ENCODE results near the gene BAIAP2.

The BAIAP2 gene

GRCh38 chr17:81115749-81116464 is 81.0 kb downstream of the BAIAP2 start:
- Histone ChIP-seq H3K36me3 (ENCODE audit: control insufficient read depth, insufficient read depth, low read length) (no peaks in the 10 kb centered on the region), H3K4me3 (ENCODE audit: low read length) (no peak overlapping the region), H3K27me3 (ENCODE audit: control insufficient read depth, insufficient read depth, low read length) (peaks cover 7% of the 10 kb centered on the region), H3K9ac (ENCODE audit: low read length) (no peak overlapping the region), H3K27ac (ENCODE audit: low read depth, low read length) (no peak overlapping the region), H3K4me1 (ENCODE audit: control insufficient read depth, insufficient read depth, low read length) (peaks cover 3% of the 10 kb centered on the region)

DNA sequence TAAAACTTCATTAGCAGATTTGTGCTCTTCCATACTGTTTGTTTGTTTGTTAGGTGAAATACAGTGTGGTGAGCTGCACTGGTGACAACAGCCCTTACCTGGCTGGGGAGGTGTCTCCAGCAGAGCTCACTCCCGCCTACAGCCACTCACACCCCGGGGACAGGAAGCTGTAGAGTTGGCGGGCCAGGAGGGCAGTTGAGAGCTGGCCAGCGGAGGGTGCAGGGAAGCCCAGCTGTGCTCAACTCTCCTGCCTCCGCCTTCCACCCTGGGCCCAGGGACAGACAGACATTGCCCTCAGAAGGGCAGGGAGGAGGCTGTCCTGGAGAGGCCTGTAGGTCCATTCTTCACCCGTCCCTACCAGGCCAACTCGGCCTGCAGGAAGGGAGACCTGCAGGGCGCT is 81.8 kb downstream of the BAIAP2 start:
- Histone ChIP-seq H3K36me3 (ENCODE audit: control insufficient read depth, insufficient read depth, low read length) (no peaks in the 10 kb centered on the region), H3K27ac (ENCODE audit: low read depth, low read length) (no peak overlapping the region), H3K4me3 (ENCODE audit: low read length) (no peak overlapping the region), H3K27me3 (ENCODE audit: control insufficient read depth, insufficient read depth, low read length) (peaks cover 7% of the 10 kb centered on the region), H3K4me1 (ENCODE audit: control insufficient read depth, insufficient read depth, low read length) (peaks cover 3% of the 10 kb centered on the region), H3K9ac (ENCODE audit: low read length) (no peak overlapping the region)

GRCh38 chr17:81117672-81118198 is 82.8 kb downstream of the BAIAP2 start:
- H3K27ac ChIP-seq (ENCODE audit: low read depth, low read length): no peak overlapping the region
- peaks cover 7% of the 10 kb centered on the region for H3K27me3 ChIP-seq (ENCODE audit: control insufficient read depth, insufficient read depth, low read length)
- no peaks in the 10 kb centered on the region for H3K36me3 ChIP-seq (ENCODE audit: control insufficient read depth, insufficient read depth, low read length)
- H3K4me3 ChIP-seq (ENCODE audit: low read length): no peak overlapping the region
- H3K9ac ChIP-seq (ENCODE audit: low read length): no peak overlapping the region
- H3K4me1 ChIP-seq (ENCODE audit: control insufficient read depth, insufficient read depth, low read length): peaks cover 3% of the 10 kb centered on the region

- H3K4me3 ChIP-seq (ENCODE audit: low read length): no peak overlapping the region
Observed at GRCh38 chr17:81118308-81119221, 83.6 kb downstream of the BAIAP2 start.

GRCh38 chr17:81119223-81120148 is 84.5 kb downstream of the BAIAP2 start:
- Histone ChIP-seq H3K27me3 (ENCODE audit: control insufficient read depth, insufficient read depth, low read length) (peaks cover 7% of the 10 kb centered on the region), H3K36me3 (ENCODE audit: control insufficient read depth, insufficient read depth, low read length) (no peaks in the 10 kb centered on the region), H3K4me1 (ENCODE audit: control insufficient read depth, insufficient read depth, low read length) (peaks cover 3% of the 10 kb centered on the region), H3K27ac (ENCODE audit: low read depth, low read length) (no peak overlapping the region), H3K4me3 (ENCODE audit: low read length) (peak overlapping the region; percentile 17), H3K9ac (ENCODE audit: low read length) (no peak overlapping the region)

More at GRCh38 chr17:81118308-81119221, 83.6 kb downstream of the BAIAP2 start:
- Histone ChIP-seq H3K27ac (ENCODE audit: low read depth, low read length) (no peak overlapping the region), H3K4me1 (ENCODE audit: control insufficient read depth, insufficient read depth, low read length) (peaks cover 3% of the 10 kb centered on the region), H3K9ac (ENCODE audit: low read length) (no peak overlapping the region), H3K36me3 (ENCODE audit: control insufficient read depth, insufficient read depth, low read length) (no peaks in the 10 kb centered on the region), H3K27me3 (ENCODE audit: control insufficient read depth, insufficient read depth, low read length) (peaks cover 7% of the 10 kb centered on the region)

DNA sequence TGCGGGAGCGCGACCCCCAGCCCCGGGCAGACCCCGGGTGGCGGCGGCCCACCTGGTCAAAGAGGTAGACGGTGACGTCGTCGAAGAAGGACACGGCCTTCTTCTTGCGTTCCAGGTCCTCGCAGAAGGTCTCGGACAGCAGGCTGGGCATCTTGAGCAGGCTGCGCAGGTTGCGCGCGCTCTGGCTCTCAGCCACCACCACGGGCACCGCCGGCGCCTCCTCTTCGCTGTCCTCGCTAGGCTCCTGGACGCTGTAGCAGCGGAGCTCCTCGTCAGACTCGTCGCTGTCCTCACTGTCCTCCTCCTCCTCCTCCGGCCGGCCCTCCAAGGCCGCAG is 85.2 kb downstream of the BAIAP2 start:
- Histone ChIP-seq H3K36me3 (ENCODE audit: control insufficient read depth, insufficient read depth, low read length) (no peaks in the 10 kb centered on the region), H3K4me3 (ENCODE audit: low read length) (no peak overlapping the region), H3K27ac (ENCODE audit: low read depth, low read length) (no peak overlapping the region)

GRCh38 chr17:81120695-81121621 is 86.0 kb downstream of the BAIAP2 start:
- peaks cover 3% of the 10 kb centered on the region for H3K4me1 ChIP-seq (ENCODE audit: control insufficient read depth, insufficient read depth, low read length)
- H3K27ac ChIP-seq (ENCODE audit: low read depth, low read length): no peak overlapping the region
- peaks cover 7% of the 10 kb centered on the region for H3K27me3 ChIP-seq (ENCODE audit: control insufficient read depth, insufficient read depth, low read length)
- no peak overlapping the region for H3K4me3 ChIP-seq (ENCODE audit: low read length)
- H3K36me3 ChIP-seq (ENCODE audit: control insufficient read depth, insufficient read depth, low read length): no peaks in the 10 kb centered on the region
- H3K9ac ChIP-seq (ENCODE audit: low read length): no peak overlapping the region

More for the DNA sequence above, 85.2 kb downstream of the BAIAP2 start:
- Histone ChIP-seq H3K27me3 (ENCODE audit: control insufficient read depth, insufficient read depth, low read length) (peaks cover 7% of the 10 kb centered on the region), H3K4me1 (ENCODE audit: control insufficient read depth, insufficient read depth, low read length) (peaks cover 3% of the 10 kb centered on the region), H3K9ac (ENCODE audit: low read length) (no peak overlapping the region)

DNA sequence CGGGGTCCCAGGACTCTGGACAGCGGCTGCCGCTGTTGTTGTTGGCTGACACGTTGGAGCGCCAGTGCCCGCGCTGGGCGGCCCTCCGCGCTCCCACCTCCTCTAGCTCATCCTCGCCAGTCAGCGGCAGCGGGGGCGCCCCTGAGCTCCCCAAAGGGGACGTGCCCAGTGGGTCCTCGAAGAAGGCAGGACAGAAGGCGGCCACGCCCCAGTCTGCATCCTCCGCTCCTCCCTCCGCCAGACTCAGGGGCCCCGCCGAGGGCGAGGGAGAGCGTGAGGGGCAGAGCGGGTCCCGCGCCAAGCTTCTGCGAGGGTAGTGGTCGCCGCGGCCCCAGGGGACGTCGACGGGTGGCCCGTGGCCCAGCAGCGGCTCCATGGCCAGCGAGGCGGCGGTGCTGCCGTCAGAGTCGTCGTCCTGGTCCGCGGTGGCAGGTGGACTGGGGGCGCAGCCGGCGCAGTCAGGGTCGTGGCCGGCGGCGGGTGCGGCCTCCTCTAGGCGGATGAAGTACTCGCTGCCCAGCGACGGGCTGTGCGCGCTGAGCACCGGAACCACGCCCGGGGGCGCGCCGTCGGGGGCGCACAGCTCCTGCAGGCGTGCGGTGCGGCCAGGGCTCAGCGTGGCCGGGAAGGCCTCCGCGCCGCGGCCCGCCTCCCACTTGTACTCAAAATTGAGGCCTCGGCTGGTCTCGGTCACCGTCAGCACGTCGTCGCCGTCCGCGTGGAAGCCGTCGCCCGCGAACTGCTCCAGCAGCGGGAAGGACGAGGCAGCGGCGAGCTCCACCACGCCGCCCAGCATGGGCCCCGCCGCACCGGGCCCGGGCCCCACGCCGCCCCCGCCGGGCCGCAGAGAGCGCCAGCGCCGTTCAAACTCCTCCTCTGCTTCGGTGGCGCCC is 87.1 kb downstream of the BAIAP2 start:
- peaks cover 7% of the 10 kb centered on the region for H3K27me3 ChIP-seq (ENCODE audit: control insufficient read depth, insufficient read depth, low read length)
- H3K4me1 ChIP-seq (ENCODE audit: control insufficient read depth, insufficient read depth, low read length): peaks cover 3% of the 10 kb centered on the region
- no peaks in the 10 kb centered on the region for H3K36me3 ChIP-seq (ENCODE audit: control insufficient read depth, insufficient read depth, low read length)
- H3K9ac ChIP-seq (ENCODE audit: low read length): no peak overlapping the region
- H3K4me3 ChIP-seq (ENCODE audit: low read length): no peak overlapping the region
- H3K27ac ChIP-seq (ENCODE audit: low read depth, low read length): no peak overlapping the region

DNA sequence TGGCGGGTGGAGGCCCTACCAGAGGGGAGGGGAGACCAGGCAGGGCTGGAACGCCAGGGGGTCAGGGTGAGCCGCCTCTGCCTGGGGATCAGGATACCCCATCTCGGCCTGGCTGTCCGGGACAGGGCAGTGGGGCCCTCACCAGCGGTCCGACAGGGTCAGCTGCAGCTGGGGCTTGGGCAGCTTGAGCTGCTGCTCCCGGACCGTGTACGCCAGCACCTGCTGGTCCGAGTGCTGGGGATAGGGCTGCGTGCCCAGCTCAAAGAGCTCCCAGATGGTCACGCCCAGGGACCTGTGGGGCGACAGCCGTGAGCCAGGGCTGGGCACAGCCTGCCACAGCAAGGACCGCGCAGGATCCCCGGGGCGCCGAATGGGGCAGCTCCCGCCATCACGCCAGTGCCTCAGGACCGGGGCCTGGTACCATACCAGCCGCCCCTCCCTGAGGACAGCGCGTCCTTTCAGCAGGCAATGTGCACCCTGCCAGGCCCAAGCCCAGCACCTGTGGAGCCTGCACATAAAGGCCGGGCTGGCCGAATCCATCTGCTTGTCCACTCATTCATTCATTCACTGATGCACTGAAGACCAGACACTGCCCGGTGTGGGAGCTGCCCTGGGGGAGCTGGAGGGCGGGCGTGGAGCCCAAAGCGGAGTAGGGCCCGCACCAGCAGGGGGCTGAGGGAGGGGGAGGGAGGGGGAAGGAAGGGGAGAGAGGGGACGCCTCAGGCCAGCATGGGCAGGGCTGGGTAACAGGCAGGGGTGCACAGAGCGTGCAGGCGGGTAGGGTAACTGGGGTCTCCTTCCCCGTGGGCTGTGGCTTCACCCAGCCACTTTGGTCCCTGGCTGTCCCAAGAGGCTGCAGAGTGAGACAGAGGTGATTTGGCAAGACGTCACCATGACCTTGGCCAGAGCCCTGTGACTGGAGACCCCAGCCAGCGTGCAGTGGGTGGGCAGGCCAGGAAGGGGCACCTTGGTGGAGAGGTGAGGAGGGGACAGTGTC is 88.4 kb downstream of the BAIAP2 start:
- no peak overlapping the region for H3K27ac ChIP-seq (ENCODE audit: low read depth, low read length)
- H3K27me3 ChIP-seq (ENCODE audit: control insufficient read depth, insufficient read depth, low read length): peaks cover 6% of the 10 kb centered on the region
- H3K36me3 ChIP-seq (ENCODE audit: control insufficient read depth, insufficient read depth, low read length): no peaks in the 10 kb centered on the region
- H3K4me1 ChIP-seq (ENCODE audit: control insufficient read depth, insufficient read depth, low read length): peaks cover 3% of the 10 kb centered on the region
- H3K4me3 ChIP-seq (ENCODE audit: low read length): no peak overlapping the region
- no peak overlapping the region for H3K9ac ChIP-seq (ENCODE audit: low read length)

- Histone ChIP-seq H3K27ac (ENCODE audit: low read depth, low read length) (no peak overlapping the region), H3K4me1 (ENCODE audit: control insufficient read depth, insufficient read depth, low read length) (no peaks in the 10 kb centered on the region), H3K9ac (ENCODE audit: low read length) (no peak overlapping the region), H3K4me3 (ENCODE audit: low read length) (no peak overlapping the region), H3K36me3 (ENCODE audit: control insufficient read depth, insufficient read depth, low read length) (no peaks in the 10 kb centered on the region), H3K27me3 (ENCODE audit: control insufficient read depth, insufficient read depth, low read length) (no peaks in the 10 kb centered on the region)
Observed at GRCh38 chr17:81124377-81124776, 89.4 kb downstream of the BAIAP2 start.

Measured in rectal smooth muscle tissue (tissue), 1 donor.